ENCODE measurements around the gene TDG. TPM values are rescaled to one million over a fixed set of nuclear protein-coding genes. Genes with fewer than 3 reads are reported as not detected.

Gene TDG
- 32.7 and 33.9 TPM in 2 replicates for total RNA-seq
- long read RNA-seq, transcript TDG-202 (10 exons, 3,251 nt) = major isoform, 70 of 100 reads
- long read RNA-seq, transcript TDG-209 (9 exons, 1,387 nt) = minor isoform, 9 of 100 reads
- long read RNA-seq, transcript TDG-208 (3 exons, 1,139 nt) = minor isoform, 7 of 100 reads
- long read RNA-seq, partial matches to known transcripts = 5 of 100 reads
- long read RNA-seq, other reads (novel, unspliced or antisense) = 9 of 100 reads

DNA sequence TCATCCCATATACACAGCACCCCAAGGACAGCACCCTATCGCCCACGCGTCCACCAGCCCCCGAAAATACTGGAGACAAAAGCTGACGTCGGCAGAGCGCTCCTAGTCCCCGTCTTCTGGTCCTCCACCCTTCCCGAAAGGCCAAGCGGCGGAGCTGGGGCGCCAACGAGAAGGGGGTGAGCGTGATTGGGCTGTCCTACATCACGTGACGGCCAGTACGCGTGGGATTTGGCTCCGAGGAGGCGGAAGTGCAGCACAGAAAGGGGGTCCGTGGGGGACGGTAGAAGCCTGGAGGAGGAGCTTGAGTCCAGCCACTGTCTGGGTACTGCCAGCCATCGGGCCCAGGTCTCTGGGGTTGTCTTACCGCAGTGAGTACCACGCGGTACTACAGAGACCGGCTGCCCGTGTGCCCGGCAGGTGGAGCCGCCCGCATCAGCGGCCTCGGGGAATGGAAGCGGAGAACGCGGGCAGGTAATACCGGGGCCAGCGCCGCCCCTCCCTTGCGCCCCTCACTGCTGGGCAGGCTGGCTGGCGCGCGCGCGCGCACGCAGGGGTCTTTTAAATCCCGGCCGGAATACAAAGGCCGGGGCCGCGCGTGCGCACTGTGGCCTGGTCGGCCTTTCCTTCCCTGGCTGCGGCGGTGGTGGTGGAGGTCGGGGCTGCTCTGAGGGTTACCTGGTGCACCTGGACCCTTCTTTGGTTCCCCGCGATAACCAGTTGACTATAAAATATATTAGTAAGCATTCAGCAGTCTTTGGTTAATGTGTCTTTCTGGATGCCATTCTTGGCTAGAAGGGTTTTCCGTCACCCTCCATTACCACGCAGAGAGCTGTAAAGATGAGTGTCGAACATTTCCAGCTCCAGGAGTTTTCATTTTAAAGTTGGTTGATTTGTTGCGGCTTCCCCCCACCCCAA lies at the start of gene TDG:
Gene TDG (plus strand): TSS at position 283 of the 915 bp plus-strand sequence. CDS start 166 bp downstream, at position 449.
- no peaks in the 10 kb centered on the region for H3K27me3 Mint-ChIP-seq (ENCODE audit: unreplicated experiment)
- H3K27ac Mint-ChIP-seq (ENCODE audit: unreplicated experiment) = peak within 1 kb of the TSS; percentile 99
- TF ChIP-seq, protein P1, sequence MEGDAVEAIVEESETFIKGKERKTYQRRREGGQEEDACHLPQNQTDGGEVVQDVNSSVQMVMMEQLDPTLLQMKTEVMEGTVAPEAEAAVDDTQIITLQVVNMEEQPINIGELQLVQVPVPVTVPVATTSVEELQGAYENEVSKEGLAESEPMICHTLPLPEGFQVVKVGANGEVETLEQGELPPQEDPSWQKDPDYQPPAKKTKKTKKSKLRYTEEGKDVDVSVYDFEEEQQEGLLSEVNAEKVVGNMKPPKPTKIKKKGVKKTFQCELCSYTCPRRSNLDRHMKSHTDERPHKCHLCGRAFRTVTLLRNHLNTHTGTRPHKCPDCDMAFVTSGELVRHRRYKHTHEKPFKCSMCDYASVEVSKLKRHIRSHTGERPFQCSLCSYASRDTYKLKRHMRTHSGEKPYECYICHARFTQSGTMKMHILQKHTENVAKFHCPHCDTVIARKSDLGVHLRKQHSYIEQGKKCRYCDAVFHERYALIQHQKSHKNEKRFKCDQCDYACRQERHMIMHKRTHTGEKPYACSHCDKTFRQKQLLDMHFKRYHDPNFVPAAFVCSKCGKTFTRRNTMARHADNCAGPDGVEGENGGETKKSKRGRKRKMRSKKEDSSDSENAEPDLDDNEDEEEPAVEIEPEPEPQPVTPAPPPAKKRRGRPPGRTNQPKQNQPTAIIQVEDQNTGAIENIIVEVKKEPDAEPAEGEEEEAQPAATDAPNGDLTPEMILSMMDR (IDR thresholded peaks at IDR 0.05) = peak; percentile 34
- peaks cover 7% of the 10 kb centered on the region for H3K36me3 Mint-ChIP-seq (ENCODE audit: unreplicated experiment)
- peak; percentile 99 for DNase-seq (ENCODE audit: extremely low spot score, unreplicated experiment)
- H3K9me3 Mint-ChIP-seq (ENCODE audit: unreplicated experiment) = no peaks in the 10 kb centered on the region
- H3K4me3 Mint-ChIP-seq (ENCODE audit: unreplicated experiment) = peak within 1 kb of the TSS; percentile 96
- peaks cover 43% of the 10 kb centered on the region for H3K4me1 Mint-ChIP-seq (ENCODE audit: unreplicated experiment)

DNA sequence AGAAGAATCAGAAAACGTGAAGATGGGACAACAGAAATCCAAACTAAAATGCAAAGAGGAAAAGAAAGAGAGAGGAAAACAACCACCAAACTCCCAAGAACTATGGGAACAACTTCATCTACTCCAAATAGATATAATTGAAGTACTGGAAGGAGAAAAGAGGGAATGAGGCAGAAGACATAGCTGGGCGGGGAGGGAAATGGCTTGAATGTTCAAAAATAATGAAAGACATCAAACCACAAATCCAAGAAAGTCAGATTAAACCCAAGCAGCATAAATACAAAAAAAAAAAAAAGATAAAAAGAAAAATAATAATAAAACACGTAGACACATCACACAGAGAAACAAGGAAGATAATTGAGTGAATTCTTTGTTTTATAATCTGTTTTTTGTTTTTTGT lies 47.8 kb upstream of the TDG start:
- Mint-ChIP-seq H3K36me3 (ENCODE audit: unreplicated experiment) (peaks cover 3% of the 10 kb centered on the region), H3K27ac (ENCODE audit: unreplicated experiment) (no peak overlapping the region), H3K27me3 (ENCODE audit: unreplicated experiment) (no peaks in the 10 kb centered on the region), H3K4me3 (ENCODE audit: unreplicated experiment) (no peak overlapping the region), H3K9me3 (ENCODE audit: unreplicated experiment) (peaks cover 12% of the 10 kb centered on the region), H3K4me1 (ENCODE audit: unreplicated experiment) (peaks cover 4% of the 10 kb centered on the region)
- TF ChIP-seq, protein P1 (IDR thresholded peaks at IDR 0.05) = no peak
- DNase-seq (ENCODE audit: extremely low spot score, unreplicated experiment) = no peak

DNA sequence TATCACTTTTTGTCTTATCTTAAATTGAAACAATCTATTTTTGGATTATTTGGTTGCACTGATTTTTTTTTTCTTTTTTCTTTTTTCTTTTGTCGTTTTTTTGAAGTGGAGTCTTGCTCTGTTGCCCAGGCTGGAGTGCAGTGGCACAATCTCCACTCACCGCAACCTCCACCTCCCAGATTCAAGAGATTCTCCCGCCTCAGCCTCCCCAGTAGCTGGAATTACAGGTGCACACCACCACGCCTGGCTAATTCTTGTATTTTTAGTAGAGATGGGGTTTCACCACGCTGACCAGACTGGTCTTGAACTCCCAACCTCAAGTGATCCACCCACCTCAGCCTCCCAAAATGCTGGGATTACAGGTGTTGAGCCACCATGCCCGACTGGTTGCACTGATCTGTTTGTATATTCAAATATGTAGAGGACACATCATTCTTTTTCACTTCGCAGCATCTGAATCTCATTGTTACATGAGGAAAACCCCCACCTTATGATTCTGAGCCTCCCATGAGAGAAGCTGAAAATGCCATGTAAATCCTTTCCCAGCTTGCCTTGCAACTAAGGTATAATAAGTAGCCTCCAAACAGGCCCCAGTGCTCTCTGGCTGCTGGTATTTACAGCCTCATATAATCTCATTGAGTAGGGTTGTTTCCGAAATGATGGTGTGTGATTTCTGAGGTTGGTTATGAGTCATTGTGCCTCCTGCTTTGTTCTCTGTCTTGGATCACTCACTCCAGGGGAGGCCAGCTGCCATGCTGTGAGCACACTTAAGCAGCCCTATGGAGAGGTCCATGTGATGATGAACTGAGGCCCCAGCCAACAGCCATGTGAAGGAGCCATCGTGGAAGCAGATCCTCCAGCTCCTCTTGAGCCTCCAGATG lies 40.7 kb upstream of the TDG start:
- Mint-ChIP-seq H3K4me1 (ENCODE audit: unreplicated experiment) (peaks cover 21% of the 10 kb centered on the region), H3K4me3 (ENCODE audit: unreplicated experiment) (no peak overlapping the region), H3K36me3 (ENCODE audit: unreplicated experiment) (no peaks in the 10 kb centered on the region), H3K27ac (ENCODE audit: unreplicated experiment) (no peak overlapping the region), H3K9me3 (ENCODE audit: unreplicated experiment) (no peaks in the 10 kb centered on the region), H3K27me3 (ENCODE audit: unreplicated experiment) (no peaks in the 10 kb centered on the region)
- TF ChIP-seq, protein P1 (IDR thresholded peaks at IDR 0.05) = no peak
- no peak for DNase-seq (ENCODE audit: extremely low spot score, unreplicated experiment)

DNA sequence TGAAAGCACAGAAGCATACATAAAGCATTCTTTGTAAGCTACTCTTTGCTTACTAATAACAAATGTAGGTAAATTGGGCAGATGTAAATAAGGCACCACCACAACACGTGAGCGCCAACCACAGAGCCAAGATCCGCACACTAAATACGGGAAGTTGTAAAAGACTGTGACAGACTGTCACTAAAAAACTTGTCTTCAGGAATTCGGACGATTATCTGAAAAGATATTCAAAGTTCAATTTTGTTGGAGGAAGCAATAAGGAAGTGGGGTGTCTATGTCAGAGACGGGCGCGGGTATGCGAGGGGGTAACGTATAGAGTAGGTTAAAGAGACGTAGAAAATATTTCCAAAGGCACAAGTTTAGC lies 37.0 kb upstream of the TDG start:
- H3K27me3 Mint-ChIP-seq (ENCODE audit: unreplicated experiment) = no peaks in the 10 kb centered on the region
- peaks cover 40% of the 10 kb centered on the region for H3K4me1 Mint-ChIP-seq (ENCODE audit: unreplicated experiment)
- peak overlapping the region; percentile 99 for H3K27ac Mint-ChIP-seq (ENCODE audit: unreplicated experiment)
- peaks cover 11% of the 10 kb centered on the region for H3K36me3 Mint-ChIP-seq (ENCODE audit: unreplicated experiment)
- no peaks in the 10 kb centered on the region for H3K9me3 Mint-ChIP-seq (ENCODE audit: unreplicated experiment)
- TF ChIP-seq, protein P1 (IDR thresholded peaks at IDR 0.05) = no peak
- no peak for DNase-seq (ENCODE audit: extremely low spot score, unreplicated experiment)
- H3K4me3 Mint-ChIP-seq (ENCODE audit: unreplicated experiment) = peak overlapping the region; percentile 81
